HG02588 (cell line): ENCODE results near the gene BBLN.

Experiments
- ATAC-seq: cut with Tn5 transposase; IDR thresholded peaks from one replicate; pipeline ENCODE4 v1.9.1; 2021; ENCODE audit warnings: mild to moderate bottlenecking, moderate library complexity; ENCODE audit not compliant: unreplicated experiment

BBLN gene

GRCh38 chr9:128211186-128211980 is 51.3 kb downstream of the BBLN start:
- ATAC-seq: no peak

GRCh38 chr9:128211981-128212281 is 51.9 kb downstream of the BBLN start:
- ATAC-seq: no peak
